ENCODE measurements around the gene CMSS1.

CMSS1 gene

DNA sequence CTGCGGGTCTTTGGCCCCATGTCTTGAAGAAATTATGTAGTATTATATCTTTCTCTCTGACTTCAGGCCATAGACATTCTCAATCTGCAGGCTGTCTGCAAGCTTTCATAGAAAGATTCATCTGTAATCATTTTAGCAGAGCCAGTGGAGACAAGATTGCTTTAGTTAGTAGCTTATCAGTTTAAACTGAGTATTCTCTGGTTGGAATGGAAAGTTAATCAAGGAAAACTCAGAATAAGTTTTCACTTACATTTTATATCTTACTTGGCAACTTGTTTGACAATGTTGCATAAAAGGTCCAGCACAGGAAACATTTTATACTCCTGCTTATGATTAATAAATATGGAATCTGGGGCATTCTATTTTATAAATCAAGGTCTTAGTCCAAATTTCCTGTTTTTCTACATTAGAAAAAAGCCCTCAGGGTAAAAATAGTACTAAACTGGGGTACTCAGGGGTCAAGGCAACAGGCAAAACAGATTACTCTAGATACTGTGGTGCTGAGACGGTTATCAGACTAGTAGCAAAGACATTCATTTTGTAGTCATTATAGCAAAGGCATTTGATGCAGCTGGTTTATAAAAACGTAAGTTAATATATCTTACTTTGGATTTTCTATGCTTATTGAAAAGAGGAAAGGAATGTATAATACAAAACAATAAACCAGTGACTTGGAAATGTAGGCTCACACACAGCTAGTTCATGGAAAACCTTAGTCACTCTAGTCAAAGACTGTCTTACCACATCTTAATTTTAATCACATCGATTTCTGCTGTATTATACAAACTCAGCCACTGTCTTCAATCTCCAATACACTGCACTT lies 341.9 kb downstream of the CMSS1 start:
- DNase-seq, result no peak

- DNase-seq, result no peak
Measured at GRCh38 chr3:100160521-100160920, 342.9 kb downstream of the CMSS1 start.

DNA sequence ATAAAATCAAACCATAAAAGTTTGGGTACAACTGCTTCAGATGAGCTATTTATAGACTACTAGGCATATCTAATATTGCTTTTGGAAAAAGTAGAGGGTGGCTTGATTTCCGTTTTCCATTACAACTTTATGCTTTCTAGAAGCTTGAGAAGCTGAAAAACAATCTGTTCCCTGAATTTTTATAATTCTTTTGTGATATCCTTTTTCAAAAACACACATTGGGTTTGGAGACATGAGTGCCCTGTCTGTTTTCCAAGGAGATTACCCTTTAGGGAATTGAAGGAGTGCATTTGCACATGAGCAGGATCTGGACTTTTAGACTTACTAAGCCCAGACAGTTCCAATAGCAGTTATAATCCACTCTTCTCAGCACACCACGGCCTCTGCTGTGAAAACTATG lies 346.1 kb downstream of the CMSS1 start:
- DNase-seq, result no peak

- DNase-seq, result no peak
Measured at GRCh38 chr3:100164743-100165142, 347.1 kb downstream of the CMSS1 start.

GRCh38 chr3:100165926-100166550 lies 348.4 kb downstream of the CMSS1 start:
- no peak for DNase-seq

DNA sequence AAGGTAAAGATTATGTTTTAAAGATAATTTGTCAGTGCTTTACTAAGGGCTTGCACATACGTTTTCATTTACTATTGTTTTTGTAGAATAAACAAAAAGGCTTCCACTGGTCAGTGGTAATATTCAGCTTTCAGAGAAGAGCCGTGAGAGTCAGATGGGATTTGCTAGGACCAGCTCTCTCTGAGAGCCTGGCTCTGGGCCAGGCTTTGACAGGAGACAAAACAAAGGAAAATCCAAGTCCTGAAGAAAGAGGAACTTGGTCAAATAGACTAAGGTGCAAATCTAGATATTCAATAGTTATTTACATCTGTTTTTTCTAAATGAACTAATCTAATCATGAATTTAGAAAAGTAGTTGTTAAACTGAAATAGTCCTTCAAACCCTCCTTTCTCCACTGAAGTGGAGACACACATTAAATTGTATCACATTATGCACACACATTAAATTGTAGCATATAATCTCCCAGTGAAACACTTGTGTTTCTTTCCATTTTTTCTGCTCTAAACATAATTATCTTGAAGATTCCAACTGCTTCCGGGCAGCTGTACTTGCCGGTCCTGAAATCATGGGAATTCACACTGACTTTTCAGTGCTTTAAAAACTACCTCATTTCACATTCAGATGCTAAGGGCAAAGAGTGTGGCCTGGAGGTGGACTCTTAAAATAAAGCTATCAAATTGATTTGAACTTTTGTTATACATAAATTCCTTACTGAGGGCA lies 351.7 kb downstream of the CMSS1 start:
- DNase-seq, result no peak

GRCh38 chr3:100170486-100170885 lies 352.8 kb downstream of the CMSS1 start:
- no peak for DNase-seq

- DNase-seq, result no peak
Measured at GRCh38 chr3:100171211-100171914, 353.7 kb downstream of the CMSS1 start.

GRCh38 chr3:100173961-100174360 lies 356.3 kb downstream of the CMSS1 start:
- DNase-seq, result no peak

- DNase-seq, result no peak
Measured at GRCh38 chr3:100175637-100176280, 358.1 kb downstream of the CMSS1 start.

DNA sequence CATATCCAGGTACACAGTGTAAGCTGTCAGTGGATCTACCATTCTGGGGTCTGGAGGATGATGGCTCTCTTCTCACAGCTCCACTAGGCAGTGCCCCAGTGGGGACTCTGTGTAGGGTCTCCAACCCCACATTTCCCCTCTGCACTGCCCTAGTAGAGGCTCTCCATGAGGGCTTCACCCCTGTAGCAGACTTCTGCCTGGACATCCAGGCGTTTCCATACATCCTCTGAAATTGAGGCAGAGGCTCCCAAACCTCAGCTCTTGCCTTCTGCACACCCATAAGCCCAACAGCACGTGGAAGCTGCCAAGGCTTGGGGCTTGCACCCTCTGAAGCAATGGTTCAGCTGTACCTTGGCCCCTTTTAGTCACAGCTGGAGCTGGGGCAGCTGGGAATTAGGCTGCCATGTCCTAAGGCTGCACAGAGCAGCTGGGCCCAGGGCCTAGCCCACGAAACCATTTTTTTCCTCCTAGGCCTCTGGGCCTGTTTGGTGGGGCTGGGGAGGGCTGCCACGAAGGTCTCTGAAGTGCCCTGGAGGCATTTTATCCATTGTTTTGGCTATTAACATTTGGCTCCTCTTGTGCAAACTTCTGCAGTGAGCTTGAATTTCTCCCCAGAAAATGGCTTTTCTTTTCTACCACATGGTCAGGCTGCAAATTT lies 362.2 kb downstream of the CMSS1 start:
- DNase-seq, result no peak

DNA sequence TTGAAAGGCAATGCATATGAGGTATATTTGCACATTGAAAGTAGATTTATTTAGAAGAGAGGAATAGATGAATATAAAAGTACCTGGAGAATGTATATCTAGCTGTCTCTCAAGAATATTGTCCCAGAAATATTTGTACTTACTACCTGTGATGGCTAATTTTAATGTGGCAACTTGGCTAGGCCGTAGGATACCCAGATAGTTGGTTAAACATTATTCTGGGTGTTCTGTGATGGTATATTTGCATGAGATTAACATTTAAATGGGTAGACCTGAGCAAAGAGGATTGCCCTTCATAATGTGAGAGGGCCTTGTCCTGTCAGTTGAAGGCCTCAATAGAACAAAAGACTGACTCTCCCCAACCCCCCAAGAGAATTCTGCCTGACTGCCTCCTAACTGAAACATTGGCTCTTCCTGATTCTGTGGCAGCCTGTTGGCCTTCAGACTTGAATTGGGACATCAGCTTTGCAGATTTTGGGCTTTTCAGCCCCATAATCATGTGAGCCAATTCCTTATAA lies 366.0 kb downstream of the CMSS1 start:
- DNase-seq, result no peak

GRCh38 chr3:100184948-100185570 lies 367.4 kb downstream of the CMSS1 start:
- no peak for DNase-seq

- DNase-seq, result no peak
Measured at GRCh38 chr3:100185847-100186246, 368.2 kb downstream of the CMSS1 start.

- DNase-seq, result no peak
Measured at GRCh38 chr3:100189444-100189964, 371.8 kb downstream of the CMSS1 start.

DNA sequence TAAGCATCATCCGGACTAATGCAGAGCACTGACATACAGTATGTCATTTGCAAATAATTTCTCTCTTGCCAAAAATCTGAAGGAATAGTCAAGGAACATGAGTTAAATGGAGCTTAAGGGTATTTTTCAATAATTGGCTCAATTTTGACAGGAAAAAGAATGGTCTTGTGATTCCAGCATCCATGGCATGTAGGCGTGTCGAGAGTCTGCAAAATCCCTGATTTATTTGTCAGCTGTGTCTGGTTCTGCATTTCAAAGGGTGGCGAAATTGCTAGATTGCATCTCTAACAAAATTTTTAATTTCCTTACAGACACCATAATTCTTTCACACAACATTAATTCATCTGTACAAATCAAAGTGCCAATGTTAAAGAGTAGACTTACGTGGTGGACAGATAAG lies 377.7 kb downstream of the CMSS1 start:
- DNase-seq, result no peak

DNA sequence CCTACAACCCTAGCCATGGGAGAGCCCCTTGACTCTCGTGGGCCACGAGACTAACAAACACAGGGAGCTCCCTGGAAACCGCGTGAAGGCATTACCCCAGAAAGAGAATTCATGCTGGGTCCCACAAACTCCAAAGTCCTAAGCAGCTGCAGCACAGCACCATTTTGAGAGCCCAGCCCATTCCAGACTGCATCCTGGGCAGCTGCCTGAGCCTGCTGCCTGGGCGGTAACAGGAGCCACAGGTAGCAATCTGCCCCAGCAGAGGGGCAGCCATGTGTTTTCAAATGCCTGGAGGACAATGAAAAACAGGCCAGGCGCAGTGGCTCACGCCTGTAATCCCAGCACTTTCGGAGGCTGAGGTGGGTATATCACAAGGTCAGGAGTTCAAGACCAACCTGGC lies 380.2 kb downstream of the CMSS1 start:
- DNase-seq, result no peak

DNA sequence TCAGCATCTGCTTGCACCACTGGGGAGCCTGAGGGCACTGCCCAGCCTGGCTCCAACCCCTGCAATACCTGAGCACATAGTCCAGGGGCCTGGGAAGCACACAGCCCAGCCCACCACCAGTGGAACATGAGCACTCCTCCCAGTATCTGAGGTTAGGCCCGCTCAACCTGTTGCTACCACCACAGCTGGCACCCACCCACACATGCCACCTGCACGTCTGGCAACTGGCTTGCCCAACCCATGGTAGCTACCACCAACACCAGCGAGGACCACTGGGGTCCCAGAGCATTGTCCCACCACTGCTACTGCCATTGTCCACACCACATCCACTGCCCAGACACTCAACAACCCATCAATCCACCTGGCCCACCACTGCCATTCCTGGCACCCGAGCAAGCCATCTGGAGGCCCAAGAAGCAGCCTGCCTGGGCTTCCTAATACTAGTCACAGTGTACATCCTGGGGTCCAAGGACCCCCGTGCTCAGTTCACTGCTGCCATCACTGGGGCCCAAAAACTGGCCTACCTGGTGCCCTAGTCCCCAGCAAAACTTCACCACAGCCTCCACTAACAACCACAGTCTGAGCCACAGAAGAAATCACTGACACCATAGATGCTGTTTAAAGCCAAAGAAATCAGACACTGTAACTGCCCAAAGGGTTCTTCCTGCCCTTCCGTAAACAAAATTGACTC lies 381.1 kb downstream of the CMSS1 start:
- DNase-seq, result no peak

- DNase-seq, result no peak
Measured at GRCh38 chr3:100205171-100205570, 387.5 kb downstream of the CMSS1 start.

GRCh38 chr3:100206687-100207086 lies 389.0 kb downstream of the CMSS1 start:
- no peak for DNase-seq

GRCh38 chr3:100207886-100208285 lies 390.2 kb downstream of the CMSS1 start:
- DNase-seq, result no peak

Measured in activated CD4-positive, alpha-beta T cell treated with anti-CD3 and anti-CD28 coated beads, Interleukin-2, Interleukin-6, amounts not matched to agents 100 ng/mL and 50 ng/mL, durations not matched to agents 16 hours and 8 hours (primary cell).